PFSK-1 (cell line): Measurements from ENCODE around the gene GCN1.

Experiments
- FOXP2 ChIP-seq: optimal IDR thresholded peaks from 2 replicates; pipeline ENCODE3; 2011; ENCODE audit warnings: borderline replicate concordance, control low read depth, inconsistent platforms; ENCODE audit not compliant: insufficient read depth; ENCODE audit errors: extremely low read length, extremely low read depth
- POLR2AphosphoS5 ChIP-seq: IDR thresholded peaks from 2 replicates; pipeline ENCODE4 v1.6.1; 2012; ENCODE audit warnings: low read depth, mild to moderate bottlenecking, control low read depth, low read length, moderate library complexity
- SIN3A ChIP-seq: IDR thresholded peaks from 2 replicates; pipeline ENCODE4 v1.6.1; 2012; ENCODE audit warnings: mild to moderate bottlenecking, low read length, moderate library complexity, borderline replicate concordance; ENCODE audit not compliant: insufficient read depth
- TAF1 ChIP-seq: IDR thresholded peaks from 2 replicates; pipeline ENCODE4 v1.6.1; 2012; ENCODE audit warnings: low read length, control low read depth, borderline replicate concordance; ENCODE audit not compliant: insufficient read depth
- TF ChIP-seq, protein P1 (sequence below), 2 experiments: IDR thresholded peaks; 2 replicates each; pipeline versions ENCODE4 v1.6.1 to v1.8.0; 2011 to 2012; ENCODE audit warnings: low read depth in 2 of 2, low read length in 2 of 2, control low read depth in 1 of 2, inconsistent platforms in 1 of 2, mild to moderate bottlenecking in 1 of 2, moderate library complexity in 1 of 2; ENCODE audit not compliant: insufficient read depth in 1 of 2

DNA sequence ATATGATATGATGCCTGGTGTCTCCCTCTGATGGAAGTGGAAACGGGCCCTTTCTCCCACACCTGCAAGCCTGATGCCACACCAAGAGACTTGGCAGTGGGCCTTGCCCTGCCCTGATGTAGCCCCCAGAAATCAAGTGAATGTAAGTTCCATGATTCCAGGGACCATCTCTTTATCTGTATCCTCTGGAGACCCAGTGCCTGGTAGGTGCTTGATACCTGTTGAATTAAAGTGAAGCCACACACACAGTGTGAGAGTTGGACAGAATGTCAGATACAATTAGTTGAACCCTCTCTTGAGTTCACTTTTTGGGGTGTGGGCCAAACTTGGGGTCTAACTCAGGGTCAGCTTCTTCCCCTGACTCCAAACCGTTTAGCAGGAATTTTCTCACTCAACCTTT lies 73.2 kb downstream of the GCN1 start:
- TF ChIP-seq SIN3A (no peak), POLR2AphosphoS5 (no peak), TAF1 (no peak), FOXP2 (no peak)
- TF ChIP-seq, protein P1, sequence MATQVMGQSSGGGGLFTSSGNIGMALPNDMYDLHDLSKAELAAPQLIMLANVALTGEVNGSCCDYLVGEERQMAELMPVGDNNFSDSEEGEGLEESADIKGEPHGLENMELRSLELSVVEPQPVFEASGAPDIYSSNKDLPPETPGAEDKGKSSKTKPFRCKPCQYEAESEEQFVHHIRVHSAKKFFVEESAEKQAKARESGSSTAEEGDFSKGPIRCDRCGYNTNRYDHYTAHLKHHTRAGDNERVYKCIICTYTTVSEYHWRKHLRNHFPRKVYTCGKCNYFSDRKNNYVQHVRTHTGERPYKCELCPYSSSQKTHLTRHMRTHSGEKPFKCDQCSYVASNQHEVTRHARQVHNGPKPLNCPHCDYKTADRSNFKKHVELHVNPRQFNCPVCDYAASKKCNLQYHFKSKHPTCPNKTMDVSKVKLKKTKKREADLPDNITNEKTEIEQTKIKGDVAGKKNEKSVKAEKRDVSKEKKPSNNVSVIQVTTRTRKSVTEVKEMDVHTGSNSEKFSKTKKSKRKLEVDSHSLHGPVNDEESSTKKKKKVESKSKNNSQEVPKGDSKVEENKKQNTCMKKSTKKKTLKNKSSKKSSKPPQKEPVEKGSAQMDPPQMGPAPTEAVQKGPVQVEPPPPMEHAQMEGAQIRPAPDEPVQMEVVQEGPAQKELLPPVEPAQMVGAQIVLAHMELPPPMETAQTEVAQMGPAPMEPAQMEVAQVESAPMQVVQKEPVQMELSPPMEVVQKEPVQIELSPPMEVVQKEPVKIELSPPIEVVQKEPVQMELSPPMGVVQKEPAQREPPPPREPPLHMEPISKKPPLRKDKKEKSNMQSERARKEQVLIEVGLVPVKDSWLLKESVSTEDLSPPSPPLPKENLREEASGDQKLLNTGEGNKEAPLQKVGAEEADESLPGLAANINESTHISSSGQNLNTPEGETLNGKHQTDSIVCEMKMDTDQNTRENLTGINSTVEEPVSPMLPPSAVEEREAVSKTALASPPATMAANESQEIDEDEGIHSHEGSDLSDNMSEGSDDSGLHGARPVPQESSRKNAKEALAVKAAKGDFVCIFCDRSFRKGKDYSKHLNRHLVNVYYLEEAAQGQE (IDR thresholded peaks at IDR 0.05; ENCODE audit: insufficient read depth in 1 of 2, low read depth in 2 of 2, low read length in 2 of 2): no peak
